GM12878 (cell line): ENCODE results near the gene PTK7. TPM values are rescaled to one million over a fixed set of nuclear protein-coding genes. Genes with fewer than 3 reads are reported as not detected.

Source experiments
- ATAC-seq: fragments of 200-7000 bp; cut with Tn5 transposase; 3 replicates; pipeline ENCODE4 v1.9.1; 2020; ENCODE audit warnings: mild to moderate bottlenecking, moderate library complexity
- BruUV-seq: library from RNA; stranded (reverse); fragments of 400-500 nt; replicated peaks from 2 replicates; lab custom pipeline; 2021; lab: Mats Ljungman, UMichigan
- CTCF ChIA-PET: fragments of 300-600 bp; sonication (Branson Sonifier 250); formaldehyde crosslinking; extraction: SDS; loops from one replicate; lab custom pipeline; 2021; ENCODE audit warnings: inconsistent platforms; lab: Yijun Ruan, JAX
- POLR2A ChIA-PET: fragments of 350-600 bp; formaldehyde crosslinking; extraction: SDS; loops from one replicate; lab custom pipeline; 2021; ENCODE audit warnings: inconsistent platforms; lab: Charles Lee
- RAD21 ChIA-PET: fragments of 300-600 bp; sonication (Branson Sonifier 250); formaldehyde crosslinking; loops from one replicate; lab custom pipeline; 2023; ENCODE audit warnings: antibody characterized with exemption; ENCODE audit not compliant: unreplicated experiment; lab: Charles Lee
- SMC1A ChIA-PET: fragments of 300-600 bp; sonication (Branson Sonifier 250); formaldehyde crosslinking; loops from one replicate; lab custom pipeline; 2023; ENCODE audit not compliant: unreplicated experiment, uncharacterized antibody; lab: Charles Lee
- DNase-seq: peaks from one replicate; pipeline ENCODE4 v3.0.0-alpha.2; 2011; ENCODE audit warnings: low read depth, low spot score
- FAIRE-seq: peaks from 3 replicates; lab custom pipeline; 2011; peaks lifted over from hg19 to GRCh38; lab: Jason Lieb, UNC
- H2AFZ ChIP-seq: 2 replicates; pipeline ENCODE4 v1.6.0; 2011; ENCODE audit warnings: low read depth, low read length, control low read depth; ENCODE audit not compliant: control insufficient read depth
- H3K27ac ChIP-seq: 2 replicates; pipeline ENCODE4 v1.5.1; 2011; ENCODE audit warnings: control low read depth; ENCODE audit not compliant: control insufficient read depth, insufficient read depth
- H3K27me3 ChIP-seq, 2 experiments: replicated peaks in 1 of 2; 2 replicates each; pipeline versions ENCODE4 v1.6.0 to v1.6.1; 2011; ENCODE audit warnings: low read length in 1 of 2; ENCODE audit not compliant: control insufficient read depth in 2 of 2, insufficient read depth in 2 of 2
- H3K36me3 ChIP-seq, 2 experiments: 2 replicates each; pipeline ENCODE4 v1.5.1; 2011; ENCODE audit warnings: low read length in 1 of 2; ENCODE audit not compliant: control insufficient read depth in 2 of 2, insufficient read depth in 2 of 2
- H3K4me1 ChIP-seq: 2 replicates; pipeline ENCODE4 v1.6.1; 2011; ENCODE audit warnings: mild to moderate bottlenecking, low read length, moderate library complexity, mixed read lengths; ENCODE audit not compliant: control insufficient read depth, insufficient read depth
- H3K4me2 ChIP-seq: 2 replicates; pipeline ENCODE4 v1.6.0; 2011; ENCODE audit warnings: control low read depth; ENCODE audit not compliant: control insufficient read depth, insufficient read depth
- H3K4me3 ChIP-seq: fragments of 200-600 bp; sonication (generic); 2 replicates; pipeline ENCODE4 v1.5.1; 2016
- H3K79me2 ChIP-seq: 2 replicates; pipeline ENCODE4 v1.6.0; 2011; ENCODE audit warnings: low read length; ENCODE audit not compliant: control insufficient read depth, insufficient read depth
- H3K9ac ChIP-seq: 2 replicates; pipeline ENCODE4 v1.8.0; 2011; ENCODE audit warnings: low read length, control low read depth, mixed read lengths; ENCODE audit not compliant: control insufficient read depth, insufficient read depth
- H3K9me3 ChIP-seq: replicated peaks from 3 replicates; pipeline ENCODE4 v1.5.1; 2011; ENCODE audit warnings: mild to moderate bottlenecking, low read length; ENCODE audit not compliant: control insufficient read depth, insufficient read depth
- H4K20me1 ChIP-seq: 2 replicates; pipeline ENCODE4 v1.6.0; 2011; ENCODE audit not compliant: control insufficient read depth, insufficient read depth
- CBFB ChIP-seq: IDR thresholded peaks from 2 replicates; pipeline ENCODE4 v1.6.1; 2016; ENCODE audit warnings: antibody characterized with exemption, low read depth
- CREB1 ChIP-seq: IDR thresholded peaks from 2 replicates; pipeline ENCODE4 v1.6.1; 2012; ENCODE audit warnings: low read depth, mild to moderate bottlenecking, inconsistent platforms
- DPF2 ChIP-seq: fragments of 450-650 bp; IDR thresholded peaks from 2 replicates; pipeline ENCODE4 v1.6.1; 2017; ENCODE audit warnings: mild to moderate bottlenecking
- IKZF1 ChIP-seq: fragments of 450-650 bp; conservative IDR thresholded peaks from 2 replicates; pipeline ENCODE4 v1.6.1; 2017; ENCODE audit warnings: antibody characterized with exemption, mild to moderate bottlenecking
- KLF5 ChIP-seq: fragments of 450-650 bp; IDR thresholded peaks from 2 replicates; pipeline ENCODE4 v1.6.1; 2014; ENCODE audit warnings: mild to moderate bottlenecking; ENCODE audit not compliant: partially characterized antibody
- MEF2A ChIP-seq: IDR thresholded peaks from 2 replicates; pipeline ENCODE4 v1.6.1; 2011; ENCODE audit warnings: low read depth, mild to moderate bottlenecking, low read length, moderate library complexity; ENCODE audit not compliant: insufficient read depth
- MTA3 ChIP-seq: IDR thresholded peaks from 2 replicates; pipeline ENCODE4 v1.6.1; 2012; ENCODE audit warnings: low read length, inconsistent platforms, borderline replicate concordance
- NFIC ChIP-seq: IDR thresholded peaks from 2 replicates; pipeline ENCODE4 v1.6.1; 2012; ENCODE audit warnings: low read depth, mild to moderate bottlenecking, inconsistent platforms, low read length, moderate library complexity
- NFYB ChIP-seq: IDR thresholded peaks from 2 replicates; pipeline ENCODE4 v1.6.1; 2011; ENCODE audit warnings: low read depth, mild to moderate bottlenecking, low read length, improper control_type of control experiment, moderate library complexity; ENCODE audit not compliant: insufficient read depth
- PRDM15 ChIP-seq: fragments of 450-650 bp; formaldehyde crosslinking; IDR thresholded peaks from 2 replicates; pipeline ENCODE4 v1.4.0; 2020; ENCODE audit warnings: mild to moderate bottlenecking, moderate library complexity
- RAD21 ChIP-seq: IDR thresholded peaks from 2 replicates; pipeline ENCODE4 v1.6.1; 2011; ENCODE audit warnings: mild to moderate bottlenecking, low read depth, low read length, moderate library complexity; ENCODE audit not compliant: insufficient read depth
- RUNX3 ChIP-seq: IDR thresholded peaks from 2 replicates; pipeline ENCODE4 v1.6.1; 2012; ENCODE audit warnings: low read length, inconsistent platforms
- SP1 ChIP-seq: IDR thresholded peaks from one replicate; pipeline ENCODE4 v1.6.1; 2011; ENCODE audit warnings: low read depth, low read length
- TAF1 ChIP-seq: IDR thresholded peaks from 2 replicates; pipeline ENCODE4 v1.6.1; 2011; ENCODE audit warnings: mild to moderate bottlenecking, low read depth, low read length, borderline replicate concordance
- WGBS: methylation state at CpG from one replicate; pipeline ENCODE4 v1.1.6; 2016; ENCODE audit warnings: low lambda C conversion rate; ENCODE audit not compliant: insufficient replicate concordance, insufficient coverage; ENCODE audit errors: missing lambda C conversion rate; 5-methylcytosine and 5-hydroxymethylcytosine counted together
- in situ Hi-C: fragments of 300-500 bp; cut with MboI; formaldehyde crosslinking; loops from 9 replicates; pipeline ENCODE4 v1.14.3; 2018; ENCODE audit warnings: mixed read lengths
- intact Hi-C: fragments of 100-400 bp; cut with micrococcal nuclease; formaldehyde crosslinking; loops from one replicate; pipeline ENCODE4 v1.14.2; 2022; ENCODE audit not compliant: unreplicated experiment
- polyA plus RNA-seq, 11 experiments: library from polyadenylated mRNA; depleted of rRNA in 4 of 11; unstranded in 6 of 11; stranded (reverse) in 5 of 11; fragments of >200 nt; fragmentation: Nextera tagmentation in 4 of 11; fragmentation: Illumina TruSeq in 1 of 11; extraction: Ambion mirVana in 4 of 11; extraction: Trizol in 1 of 11; gene quantifications; 1 replicate in 1 of 11; 2 replicates in 10 of 11; pipeline versions ENCODE4 v1.2.1 to v1.2.3, GENCODE V29; 2011 to 2016; ENCODE audit warnings: inconsistent platforms in 2 of 11, missing spikeins in 2 of 11, low read depth in 1 of 11
- total RNA-seq, 4 experiments: library from RNA; depleted of rRNA in 3 of 4; stranded (reverse); fragments of >200 nt in 3 of 4; fragmentation: Illumina TruSeq in 1 of 4; extraction: Trizol in 1 of 4; gene quantifications; 2 replicates each; pipeline versions ENCODE4 v1.2.1 to v1.2.3, GENCODE V29; 2013 to 2021
- TF ChIP-seq, protein P1 (sequence below): IDR thresholded peaks from 2 replicates; pipeline ENCODE4 v1.6.1; 2011; ENCODE audit warnings: borderline replicate concordance, low read depth, mild to moderate bottlenecking, moderate library complexity, low read length; ENCODE audit not compliant: insufficient read depth, poor library complexity, severe bottlenecking
- TF ChIP-seq, protein P2 (sequence below): fragments of 450-650 bp; IDR thresholded peaks from 2 replicates; pipeline ENCODE4 v1.6.1; 2017; ENCODE audit warnings: mild to moderate bottlenecking, moderate library complexity

The PTK7 gene
- total and polyA plus RNA-seq, 10 of the 15 experiments (the other 5 are each of a cell fraction or from before 2014, with no cell fraction given), result 0.18 to 14.4 (median 3.3) TPM; not detected in 1

GRCh38 chr6:43196337-43196736 is 120.2 kb downstream of the PTK7 start:
- no TSS peak for BruUV-seq
- Histone ChIP-seq H4K20me1 (no peaks in the 10 kb centered on the region), H3K27me3 (no peaks in the 10 kb centered on the region), H3K9ac (no peak overlapping the region), H3K4me3 (no peak overlapping the region), H3K4me2 (no peak overlapping the region), H3K9me3 (no peaks in the 10 kb centered on the region), H3K27ac (no peak overlapping the region), H3K36me3 (peaks cover 2 to 17% of the 10 kb centered on the region in 2 experiments), H3K79me2 (no peaks in the 10 kb centered on the region), H3K4me1 (no peaks in the 10 kb centered on the region), H2AFZ (no peak overlapping the region)
- FAIRE-seq (no peak), DNase-seq (no peak), ATAC-seq (no peak)
- SMC1A ChIA-PET, result no interaction called here
- no peak for TF ChIP-seq TAF1
- TF ChIP-seq RAD21, result no peak
- no peak for TF ChIP-seq CREB1
- no peak for TF ChIP-seq SP1
- TF ChIP-seq NFIC, result no peak
- no peak for TF ChIP-seq MEF2A
- TF ChIP-seq KLF5, result no peak
- TF ChIP-seq, protein P1, sequence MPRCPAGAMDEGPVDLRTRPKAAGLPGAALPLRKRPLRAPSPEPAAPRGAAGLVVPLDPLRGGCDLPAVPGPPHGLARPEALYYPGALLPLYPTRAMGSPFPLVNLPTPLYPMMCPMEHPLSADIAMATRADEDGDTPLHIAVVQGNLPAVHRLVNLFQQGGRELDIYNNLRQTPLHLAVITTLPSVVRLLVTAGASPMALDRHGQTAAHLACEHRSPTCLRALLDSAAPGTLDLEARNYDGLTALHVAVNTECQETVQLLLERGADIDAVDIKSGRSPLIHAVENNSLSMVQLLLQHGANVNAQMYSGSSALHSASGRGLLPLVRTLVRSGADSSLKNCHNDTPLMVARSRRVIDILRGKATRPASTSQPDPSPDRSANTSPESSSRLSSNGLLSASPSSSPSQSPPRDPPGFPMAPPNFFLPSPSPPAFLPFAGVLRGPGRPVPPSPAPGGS, result no peak
- TF ChIP-seq, protein P2, sequence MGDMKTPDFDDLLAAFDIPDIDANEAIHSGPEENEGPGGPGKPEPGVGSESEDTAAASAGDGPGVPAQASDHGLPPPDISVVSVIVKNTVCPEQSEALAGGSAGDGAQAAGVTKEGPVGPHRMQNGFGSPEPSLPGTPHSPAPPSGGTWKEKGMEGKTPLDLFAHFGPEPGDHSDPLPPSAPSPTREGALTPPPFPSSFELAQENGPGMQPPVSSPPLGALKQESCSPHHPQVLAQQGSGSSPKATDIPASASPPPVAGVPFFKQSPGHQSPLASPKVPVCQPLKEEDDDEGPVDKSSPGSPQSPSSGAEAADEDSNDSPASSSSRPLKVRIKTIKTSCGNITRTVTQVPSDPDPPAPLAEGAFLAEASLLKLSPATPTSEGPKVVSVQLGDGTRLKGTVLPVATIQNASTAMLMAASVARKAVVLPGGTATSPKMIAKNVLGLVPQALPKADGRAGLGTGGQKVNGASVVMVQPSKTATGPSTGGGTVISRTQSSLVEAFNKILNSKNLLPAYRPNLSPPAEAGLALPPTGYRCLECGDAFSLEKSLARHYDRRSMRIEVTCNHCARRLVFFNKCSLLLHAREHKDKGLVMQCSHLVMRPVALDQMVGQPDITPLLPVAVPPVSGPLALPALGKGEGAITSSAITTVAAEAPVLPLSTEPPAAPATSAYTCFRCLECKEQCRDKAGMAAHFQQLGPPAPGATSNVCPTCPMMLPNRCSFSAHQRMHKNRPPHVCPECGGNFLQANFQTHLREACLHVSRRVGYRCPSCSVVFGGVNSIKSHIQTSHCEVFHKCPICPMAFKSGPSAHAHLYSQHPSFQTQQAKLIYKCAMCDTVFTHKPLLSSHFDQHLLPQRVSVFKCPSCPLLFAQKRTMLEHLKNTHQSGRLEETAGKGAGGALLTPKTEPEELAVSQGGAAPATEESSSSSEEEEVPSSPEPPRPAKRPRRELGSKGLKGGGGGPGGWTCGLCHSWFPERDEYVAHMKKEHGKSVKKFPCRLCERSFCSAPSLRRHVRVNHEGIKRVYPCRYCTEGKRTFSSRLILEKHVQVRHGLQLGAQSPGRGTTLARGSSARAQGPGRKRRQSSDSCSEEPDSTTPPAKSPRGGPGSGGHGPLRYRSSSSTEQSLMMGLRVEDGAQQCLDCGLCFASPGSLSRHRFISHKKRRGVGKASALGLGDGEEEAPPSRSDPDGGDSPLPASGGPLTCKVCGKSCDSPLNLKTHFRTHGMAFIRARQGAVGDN, result no peak
- TF ChIP-seq NFYB, result no peak
- TF ChIP-seq IKZF1, result no peak
- TF ChIP-seq RUNX3, result no peak
- TF ChIP-seq MTA3, result no peak
- no peak for TF ChIP-seq CBFB
- no peak for TF ChIP-seq PRDM15 (CRISPR knock-in tag)
- no peak for TF ChIP-seq DPF2
- RAD21 ChIA-PET, result no interaction called here
- in situ Hi-C loops (no loop called here), intact Hi-C loops (no loop called here)
- 100% methylated on average over 5 of the region's 5 CpGs for WGBS
- CTCF ChIA-PET, result no interaction called here
- POLR2A ChIA-PET, result no interaction called here
